PC-3 (cell line): Measurements from ENCODE around the gene TDG. TPM values are rescaled to one million over a fixed set of nuclear protein-coding genes. Genes with fewer than 3 reads are reported as not detected.

ENCODE experiments used
- ATAC-seq: fragments of 200-7000 bp; cut with Tn5 transposase; 2 replicates; pipeline ENCODE4 v1.9.1; 2020; ENCODE audit warnings: mild to moderate bottlenecking, moderate library complexity
- BruUV-seq: library from RNA; stranded (reverse); fragments of 400-500 nt; replicated peaks from 2 replicates; lab custom pipeline; 2021; lab: Mats Ljungman, UMichigan
- CTCF ChIA-PET: fragments of 300-600 bp; sonication (Branson Sonifier 250); formaldehyde crosslinking; loops from one replicate; lab custom pipeline; 2022; ENCODE audit warnings: antibody characterized with exemption; lab: Charles Lee
- POLR2A ChIA-PET: fragments of 300-600 bp; sonication (Branson Sonifier 250); formaldehyde crosslinking; loops from one replicate; lab custom pipeline; 2022; ENCODE audit warnings: antibody characterized with exemption; ENCODE audit not compliant: unreplicated experiment; lab: Charles Lee
- DNase-seq: peaks from one replicate; pipeline ENCODE4 v3.0.0-alpha.2; 2015
- H2AFZ ChIP-seq: fragments of 300-600 bp; sonication (generic); 2 replicates; pipeline ENCODE4 v1.6.0; 2016; ENCODE audit warnings: antibody characterized with exemption, low read length
- H3F3A ChIP-seq: fragments of 300-600 bp; sonication (generic); one replicate; pipeline ENCODE4 v1.6.0; 2017; ENCODE audit warnings: antibody characterized with exemption, low read length, control low read depth, mild to moderate bottlenecking; ENCODE audit not compliant: unreplicated experiment
- H3K27ac ChIP-seq: fragments of 300-600 bp; sonication (generic); 2 replicates; pipeline ENCODE4 v1.5.1; 2016; ENCODE audit warnings: mild to moderate bottlenecking, low read length
- H3K27me3 ChIP-seq: fragments of 300-600 bp; sonication (generic); 2 replicates; pipeline ENCODE4 v1.6.1; 2016; ENCODE audit warnings: low read length, mixed read lengths
- H3K36me3 ChIP-seq: fragments of 300-600 bp; sonication (generic); 2 replicates; pipeline ENCODE4 v1.6.1; 2016; ENCODE audit warnings: low read depth, mixed run types, low read length, mixed read lengths
- H3K4me1 ChIP-seq: fragments of 300-600 bp; sonication (generic); 2 replicates; pipeline ENCODE4 v1.5.1; 2016; ENCODE audit warnings: low read length; ENCODE audit not compliant: insufficient read depth
- H3K4me2 ChIP-seq: fragments of 300-600 bp; sonication (generic); 2 replicates; pipeline ENCODE4 v1.6.0; 2016; ENCODE audit warnings: low read length
- H3K4me3 ChIP-seq: fragments of 300-600 bp; sonication (generic); 2 replicates; pipeline ENCODE4 v1.5.1; 2016; ENCODE audit warnings: mild to moderate bottlenecking, low read length, mixed read lengths
- H3K79me2 ChIP-seq: fragments of 300-600 bp; sonication (generic); 2 replicates; pipeline ENCODE4 v1.6.1; 2017; ENCODE audit warnings: low read length, mixed read lengths
- H3K9ac ChIP-seq: fragments of 300-600 bp; sonication (generic); 2 replicates; pipeline ENCODE4 v1.6.0; 2016; ENCODE audit warnings: mild to moderate bottlenecking, low read length
- H3K9me2 ChIP-seq: fragments of 300-600 bp; sonication (generic); replicated peaks from 2 replicates; pipeline ENCODE4 v1.6.1; 2016; ENCODE audit warnings: mixed run types, low read length, mixed read lengths
- H3K9me3 ChIP-seq: fragments of 300-600 bp; sonication (generic); 2 replicates; pipeline ENCODE4 v1.6.1; 2016; ENCODE audit warnings: low read length, mixed read lengths
- H4K20me1 ChIP-seq: fragments of 300-600 bp; sonication (generic); 2 replicates; pipeline ENCODE4 v1.6.1; 2016; ENCODE audit warnings: low read length, mixed read lengths
- CTCF ChIP-seq: fragments of 300-600 bp; sonication (generic); conservative IDR thresholded peaks from 2 replicates; pipeline ENCODE4 v1.5.1; 2017; ENCODE audit warnings: antibody characterized with exemption, low read depth, mild to moderate bottlenecking, low read length
- EZH2 ChIP-seq: fragments of 300-600 bp; sonication (generic); IDR thresholded peaks from one replicate; pipeline ENCODE4 v1.6.1; 2017; ENCODE audit warnings: antibody characterized with exemption, mild to moderate bottlenecking, low read length; ENCODE audit not compliant: unreplicated experiment
- EZH2phosphoT487 ChIP-seq: fragments of 300-600 bp; sonication (generic); IDR thresholded peaks from 2 replicates; pipeline ENCODE4 v1.6.1; 2018; ENCODE audit warnings: mild to moderate bottlenecking, antibody characterized with exemption, low read length, borderline replicate concordance
- intact Hi-C: fragments of 100-400 bp; cut with micrococcal nuclease; formaldehyde crosslinking; loops from 2 replicates; pipeline ENCODE4 v1.9.0; 2023
- total RNA-seq: library from RNA; depleted of rRNA; stranded (reverse); fragments of >200 nt; gene quantifications from 2 replicates; pipeline ENCODE4 v1.2.3, GENCODE V29; 2014

TDG gene
- total RNA-seq, 1 experiment from 2014 or later, result 45.6 TPM

GRCh38 chr12:103996595-103996994 lies 30.9 kb downstream of the TDG start:
- ChIA-PET POLR2A (no interaction called here), CTCF (no interaction called here)
- no peaks in the 10 kb centered on the region for H3F3A ChIP-seq
- no peaks in the 10 kb centered on the region for H4K20me1 ChIP-seq
- H3K9ac ChIP-seq, result no peak overlapping the region
- no peaks in the 10 kb centered on the region for H3K36me3 ChIP-seq
- H3K9me2 ChIP-seq, result no peaks in the 10 kb centered on the region
- no peak overlapping the region for H3K4me3 ChIP-seq
- H3K79me2 ChIP-seq, result no peaks in the 10 kb centered on the region
- ATAC-seq (no peak), DNase-seq (no peak)
- no peak overlapping the region for H2AFZ ChIP-seq
- BruUV-seq, result no TSS peak
- no peaks in the 10 kb centered on the region for H3K27me3 ChIP-seq
- TF ChIP-seq EZH2phosphoT487 (no peak), EZH2 (no peak)
- no peaks in the 10 kb centered on the region for H3K4me1 ChIP-seq
- no peak overlapping the region for H3K4me2 ChIP-seq
- no peak overlapping the region for H3K27ac ChIP-seq
- intact Hi-C loops, result no loop called here
- H3K9me3 ChIP-seq, result no peaks in the 10 kb centered on the region

DNA sequence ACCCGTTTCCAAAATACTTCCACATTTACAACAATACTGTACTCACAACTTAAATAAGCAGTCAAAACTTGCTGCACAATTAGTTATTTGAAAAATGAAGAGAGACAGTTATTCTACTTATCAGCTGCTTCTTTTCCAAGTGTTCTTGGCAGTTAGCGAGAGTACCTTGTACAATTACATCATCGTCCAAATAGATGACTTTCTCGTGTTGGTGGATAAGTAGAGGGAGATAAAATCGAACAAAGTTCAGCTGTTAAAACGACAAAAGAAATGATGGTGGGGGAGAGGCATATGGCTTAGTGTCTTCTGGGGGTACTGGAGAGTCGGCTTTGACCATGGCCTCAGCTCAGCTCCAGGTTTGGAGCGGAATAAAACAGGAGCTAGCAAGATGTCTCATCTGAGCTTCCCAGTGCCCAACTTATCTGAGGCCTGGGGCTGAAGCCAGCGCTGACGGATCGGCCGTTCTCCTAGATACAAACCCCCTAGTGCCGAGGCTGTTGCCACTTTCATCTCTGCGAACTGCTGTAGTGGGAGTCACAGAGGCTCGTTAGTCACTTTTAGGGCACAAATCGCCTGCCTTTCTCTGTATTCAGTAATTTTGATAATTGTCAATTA lies 31.7 kb downstream of the TDG start:
- no peak overlapping the region for H3K27ac ChIP-seq
- no peaks in the 10 kb centered on the region for H3K27me3 ChIP-seq
- no peak overlapping the region for H3K9ac ChIP-seq
- ChIA-PET POLR2A (no interaction called here), CTCF (no interaction called here)
- ATAC-seq (no peak), DNase-seq (no peak)
- H4K20me1 ChIP-seq, result no peaks in the 10 kb centered on the region
- H2AFZ ChIP-seq, result no peak overlapping the region
- no peak for TF ChIP-seq EZH2
- H3K4me1 ChIP-seq, result no peaks in the 10 kb centered on the region
- no peaks in the 10 kb centered on the region for H3K9me3 ChIP-seq
- H3K4me3 ChIP-seq, result no peak overlapping the region
- no peaks in the 10 kb centered on the region for H3F3A ChIP-seq
- intact Hi-C loops, result no loop called here
- no peaks in the 10 kb centered on the region for H3K36me3 ChIP-seq
- no peaks in the 10 kb centered on the region for H3K9me2 ChIP-seq
- no peaks in the 10 kb centered on the region for H3K79me2 ChIP-seq
- H3K4me2 ChIP-seq, result no peak overlapping the region
- BruUV-seq, result no TSS peak

GRCh38 chr12:103998976-103999375 lies 33.3 kb downstream of the TDG start:
- Histone ChIP-seq H3K9me3 (no peaks in the 10 kb centered on the region), H3K9me2 (no peaks in the 10 kb centered on the region), H2AFZ (no peak overlapping the region), H3K36me3 (no peaks in the 10 kb centered on the region), H4K20me1 (no peaks in the 10 kb centered on the region), H3K79me2 (no peaks in the 10 kb centered on the region), H3K4me3 (no peak overlapping the region), H3K4me1 (no peaks in the 10 kb centered on the region), H3K27ac (no peak overlapping the region), H3K9ac (no peak overlapping the region), H3K4me2 (no peak overlapping the region), H3K27me3 (no peaks in the 10 kb centered on the region), H3F3A (no peaks in the 10 kb centered on the region)
- no TSS peak for BruUV-seq
- no peak for DNase-seq
- intact Hi-C loops, result no loop called here
- ATAC-seq, result no peak
- ChIA-PET POLR2A (no interaction called here), CTCF (no interaction called here)
- TF ChIP-seq EZH2, result no peak

- no peak overlapping the region for H3K9ac ChIP-seq
- CTCF ChIA-PET, result no interaction called here
- no peak overlapping the region for H3K27ac ChIP-seq
- H3K36me3 ChIP-seq, result no peaks in the 10 kb centered on the region
- no peak overlapping the region for H2AFZ ChIP-seq
- TF ChIP-seq EZH2, result no peak
- no peak for TF ChIP-seq CTCF
- TF ChIP-seq EZH2phosphoT487, result no peak
- no peak for ATAC-seq
- H3F3A ChIP-seq, result no peaks in the 10 kb centered on the region
- intact Hi-C loops, result no loop called here
- H3K4me2 ChIP-seq, result no peak overlapping the region
- DNase-seq, result no peak
- no peaks in the 10 kb centered on the region for H3K79me2 ChIP-seq
- H3K9me2 ChIP-seq, result no peaks in the 10 kb centered on the region
- H3K4me3 ChIP-seq, result no peak overlapping the region
- no peaks in the 10 kb centered on the region for H4K20me1 ChIP-seq
- H3K27me3 ChIP-seq, result no peaks in the 10 kb centered on the region
- H3K9me3 ChIP-seq, result no peaks in the 10 kb centered on the region
- H3K4me1 ChIP-seq, result no peaks in the 10 kb centered on the region
- POLR2A ChIA-PET, result no interaction called here
- no TSS peak for BruUV-seq
Observed at GRCh38 chr12:104000807-104001434, 35.2 kb downstream of the TDG start.
